Bone marrow (tissue), 2 donors: ENCODE data around the gene GPR146.

Experiments used
- DNase-seq, 2 donors: peaks; one replicate each; lab custom pipeline; 2025; lab: John Stamatoyannopoulos, UW

GPR146 gene

DNA sequence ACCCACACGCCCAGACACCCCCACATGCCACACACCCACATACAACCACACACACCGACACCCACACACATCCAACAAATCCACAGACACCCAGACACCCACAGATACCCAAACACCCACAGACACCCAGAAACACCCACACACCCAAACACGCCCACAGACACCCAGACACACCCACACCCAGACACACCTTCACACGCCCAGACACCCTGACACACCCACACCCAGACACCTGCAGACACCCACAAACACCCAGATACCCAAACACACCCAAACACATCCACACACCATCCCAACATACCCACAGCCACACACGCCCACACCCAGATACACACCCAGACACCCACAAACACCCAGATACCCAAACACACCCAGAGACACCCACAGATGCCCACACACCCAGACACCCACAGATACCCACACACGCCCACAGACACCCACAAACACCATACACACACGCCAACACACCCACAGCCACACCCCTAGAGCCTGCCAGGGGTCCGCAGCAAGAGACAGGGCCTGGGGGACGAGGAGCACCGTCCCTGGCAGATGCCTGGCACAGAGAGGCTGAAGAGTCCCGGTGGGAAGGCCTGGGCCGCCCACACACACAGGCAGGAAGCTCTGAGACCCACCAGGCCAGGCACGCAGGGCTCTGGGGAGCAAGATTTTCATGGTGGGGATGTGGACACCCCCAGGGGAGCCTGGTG, 32.9 kb upstream of the GPR146 start:
- DNase-seq, result no peak

DNA sequence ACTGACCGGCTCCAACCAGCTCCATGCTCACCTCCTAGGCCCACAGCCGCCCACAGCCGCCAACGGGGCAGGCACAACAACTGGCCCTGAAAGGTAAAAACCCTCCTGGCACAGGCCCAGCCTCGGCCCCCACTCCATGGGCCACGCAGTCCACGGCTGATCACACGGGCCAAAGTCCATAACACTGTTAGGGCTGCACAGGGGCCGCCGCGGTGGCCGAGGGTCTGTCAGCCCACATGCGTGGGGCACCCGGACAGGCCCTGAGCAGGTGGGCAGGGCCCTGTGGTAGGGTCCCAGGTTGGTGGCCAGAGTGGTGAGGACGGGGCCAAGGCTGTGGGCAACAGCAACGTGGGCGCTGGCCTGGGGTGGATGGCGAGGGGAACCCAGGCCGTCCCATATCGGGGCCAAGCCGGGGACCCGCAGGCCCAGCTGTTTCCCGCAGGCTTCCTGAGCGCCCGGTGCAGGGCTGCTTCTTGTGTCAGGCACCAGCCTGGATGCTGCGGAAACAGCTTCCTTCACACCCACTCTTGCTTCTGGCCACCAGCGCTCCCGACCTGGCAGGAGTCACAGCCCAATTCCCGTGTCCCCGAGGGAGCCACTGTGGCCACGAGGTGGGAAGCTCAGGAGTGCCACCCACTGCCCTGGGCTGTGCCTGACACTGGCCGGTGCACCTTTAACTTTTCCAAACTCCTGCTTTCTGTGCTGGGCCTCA, 32.2 kb upstream of the GPR146 start:
- peak in 1 of 2 donors; percentile 22 for DNase-seq

DNA sequence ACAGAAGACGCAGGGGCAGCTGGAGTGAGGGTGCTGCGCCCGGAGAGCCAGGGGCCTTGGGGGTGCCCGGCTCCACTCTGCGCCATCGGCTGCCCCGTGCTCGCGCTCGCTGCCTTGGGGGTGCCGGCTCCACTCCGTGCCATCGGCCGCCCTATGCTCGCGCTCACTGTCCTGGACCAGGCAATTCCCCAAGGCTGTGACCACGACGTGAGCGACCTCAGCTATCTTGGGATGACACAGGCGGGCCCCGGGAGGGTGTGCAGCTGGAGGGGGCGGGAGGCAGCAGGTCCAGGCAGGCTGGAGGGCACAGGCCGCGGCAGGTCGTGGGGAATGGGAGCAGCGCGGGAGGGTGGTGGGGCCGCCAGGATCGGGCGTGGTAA, 31.6 kb upstream of the GPR146 start:
- no peak for DNase-seq

DNA sequence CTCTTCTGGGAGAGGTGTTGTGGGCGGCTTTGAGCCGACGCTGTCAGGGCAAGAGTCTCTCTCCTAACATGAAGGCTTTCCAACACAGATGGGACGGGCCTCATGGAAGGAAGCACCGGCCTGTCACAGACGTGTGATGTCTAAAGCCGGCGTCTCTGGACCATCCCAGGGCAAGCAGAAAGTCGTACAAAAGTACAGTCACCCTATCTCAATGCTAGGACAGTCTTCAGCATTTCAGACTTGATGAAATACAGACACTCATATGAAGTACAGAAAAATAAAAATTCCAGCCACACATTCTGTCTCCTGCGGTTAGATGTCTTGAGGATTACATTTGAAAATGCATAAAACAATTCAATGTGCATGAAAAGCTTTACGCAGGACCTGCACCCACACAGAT, 30.8 kb upstream of the GPR146 start:
- DNase-seq, result no peak

DNA sequence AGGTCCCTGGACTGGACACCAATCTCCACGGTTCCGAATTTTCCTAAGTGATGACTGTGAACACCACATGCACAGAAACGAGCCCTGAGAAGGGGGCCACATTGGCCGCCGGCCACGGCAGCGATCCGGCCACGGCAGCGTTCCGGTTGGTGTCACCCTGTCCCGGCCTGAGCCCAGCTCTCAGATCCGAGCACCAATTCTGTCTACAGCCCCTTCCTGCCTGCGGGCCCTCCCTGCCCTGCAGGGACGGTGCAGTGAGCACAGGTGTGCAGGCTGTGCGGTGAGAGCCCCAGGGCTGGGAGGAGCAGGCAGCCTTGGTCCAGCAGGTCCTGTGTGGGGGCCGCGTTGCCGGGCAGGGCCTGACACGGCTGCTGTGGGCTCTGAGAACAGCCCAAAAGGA, 29.7 kb upstream of the GPR146 start:
- DNase-seq, result no peak

DNA sequence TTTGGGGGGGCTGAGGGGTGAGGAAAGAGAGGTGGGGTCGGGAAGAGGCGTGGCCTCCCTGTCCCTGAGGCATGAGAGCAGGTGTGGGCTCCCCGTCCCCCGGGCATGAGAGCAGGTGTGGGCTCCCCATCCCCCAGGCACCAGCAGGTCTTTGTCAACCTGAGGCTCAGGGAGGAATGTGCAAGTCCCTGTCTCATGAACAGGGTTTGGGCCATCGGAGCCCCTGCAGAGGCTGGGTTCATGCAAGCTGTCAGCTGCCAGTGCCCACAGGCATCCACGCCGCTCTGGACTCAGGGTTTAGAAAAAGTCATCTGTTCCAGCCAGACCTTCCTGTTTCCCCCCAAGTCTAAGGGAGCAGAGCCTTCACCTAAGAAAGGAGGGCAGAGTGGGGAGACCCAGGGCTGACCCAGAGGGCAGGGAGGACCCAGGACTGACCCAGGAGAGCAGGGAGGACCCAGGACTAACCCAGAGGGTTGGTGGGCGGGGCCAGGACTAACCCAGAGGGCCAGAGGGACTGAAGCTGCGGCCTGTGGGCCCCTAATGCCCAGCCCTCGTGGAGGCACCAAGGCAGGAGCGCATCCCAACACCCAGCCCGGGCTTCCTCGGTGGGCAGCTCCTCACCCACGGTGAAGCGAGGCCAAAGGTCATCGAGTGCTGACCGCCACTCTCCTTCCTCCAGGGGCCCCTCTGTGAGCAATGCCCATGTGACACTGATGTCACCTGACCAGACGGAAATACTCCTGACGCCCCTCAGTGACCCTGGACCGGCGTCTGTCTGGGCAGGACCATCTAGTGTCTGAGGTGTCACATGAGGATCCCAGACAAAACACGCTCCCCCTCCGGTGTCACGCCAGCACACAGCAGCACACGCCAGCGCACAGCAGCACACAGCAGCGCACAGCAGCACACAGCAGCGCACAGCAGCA, 28.9 kb upstream of the GPR146 start:
- DNase-seq, result no peak

DNA sequence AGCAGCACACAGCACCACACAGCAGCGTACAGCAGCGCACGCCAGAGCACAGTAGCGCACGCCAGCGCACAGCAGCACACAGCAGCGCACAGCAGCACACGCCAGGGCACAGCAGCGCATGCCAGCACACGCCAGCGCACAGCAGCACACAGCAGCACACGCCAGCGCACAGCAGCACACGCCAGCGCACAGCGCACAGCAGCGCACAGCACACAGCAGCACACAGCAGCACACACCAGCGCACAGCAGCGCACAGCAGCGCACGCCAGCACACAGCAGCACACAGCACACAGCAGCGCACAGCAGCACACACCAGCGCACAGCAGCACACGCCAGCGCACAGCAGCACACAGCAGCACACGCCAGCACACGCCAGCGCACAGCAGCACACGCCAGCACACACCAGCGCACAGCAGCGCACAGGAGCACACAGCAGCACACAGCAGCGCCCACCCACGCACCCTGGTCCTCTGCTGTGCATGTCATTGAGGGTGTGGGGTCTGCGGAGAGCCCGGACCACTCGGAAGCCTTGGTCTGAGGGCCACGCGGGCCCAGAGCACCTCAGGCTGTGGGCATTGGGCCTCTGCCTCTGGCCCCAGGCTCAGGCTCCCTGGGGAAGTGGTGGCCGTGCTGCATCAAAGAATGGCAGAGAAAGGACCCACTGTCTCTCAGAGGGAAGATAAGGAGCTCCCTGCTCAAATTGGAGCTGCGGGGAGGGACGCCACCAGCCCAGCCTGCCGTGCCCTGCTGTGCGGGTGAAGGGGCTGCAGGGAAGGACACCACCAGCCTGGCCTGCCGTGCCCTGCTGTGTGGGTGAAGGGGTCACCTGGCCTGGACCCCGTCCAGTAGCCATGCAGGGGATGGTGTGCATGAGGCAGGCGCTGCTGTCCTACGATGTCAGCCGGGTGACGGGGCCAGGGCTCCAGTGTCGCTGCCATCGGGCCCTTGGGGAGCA, 27.5 kb upstream of the GPR146 start:
- no peak for DNase-seq

DNA sequence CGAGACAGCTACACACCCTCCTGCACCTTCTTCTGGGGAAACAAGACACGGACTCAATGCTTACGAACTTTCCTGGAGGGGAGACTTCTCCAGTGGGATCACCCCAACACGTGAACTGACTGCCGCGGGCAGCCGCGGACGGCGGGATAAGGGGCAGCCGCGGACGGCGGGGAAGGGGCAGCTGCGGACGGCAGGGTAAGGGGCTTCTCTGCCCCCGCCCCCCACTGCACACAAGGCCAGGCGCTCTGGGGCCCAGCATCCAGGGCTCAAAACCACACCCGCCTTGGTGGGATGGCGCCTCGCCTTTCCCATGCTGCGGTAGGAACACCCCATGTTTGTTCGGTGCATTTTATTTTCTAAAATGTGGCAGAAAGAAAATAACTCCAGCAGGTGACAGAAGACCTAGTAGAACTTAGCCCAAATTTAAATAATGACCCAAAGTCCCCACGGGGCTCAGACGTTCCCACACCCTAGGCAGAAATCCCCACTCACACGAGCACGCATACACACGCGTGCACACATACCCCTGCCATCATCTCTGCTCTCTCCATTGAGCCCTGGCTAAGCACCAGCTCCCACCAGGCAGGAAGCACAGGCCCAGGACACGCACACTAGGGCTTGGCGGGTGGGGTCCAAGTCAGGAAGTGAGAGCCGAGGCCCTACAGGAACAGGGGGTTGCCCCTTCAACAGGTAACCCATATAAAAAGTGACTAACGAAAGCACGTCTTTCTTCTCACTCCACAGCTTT, 26.6 kb upstream of the GPR146 start:
- DNase-seq, result no peak

DNA sequence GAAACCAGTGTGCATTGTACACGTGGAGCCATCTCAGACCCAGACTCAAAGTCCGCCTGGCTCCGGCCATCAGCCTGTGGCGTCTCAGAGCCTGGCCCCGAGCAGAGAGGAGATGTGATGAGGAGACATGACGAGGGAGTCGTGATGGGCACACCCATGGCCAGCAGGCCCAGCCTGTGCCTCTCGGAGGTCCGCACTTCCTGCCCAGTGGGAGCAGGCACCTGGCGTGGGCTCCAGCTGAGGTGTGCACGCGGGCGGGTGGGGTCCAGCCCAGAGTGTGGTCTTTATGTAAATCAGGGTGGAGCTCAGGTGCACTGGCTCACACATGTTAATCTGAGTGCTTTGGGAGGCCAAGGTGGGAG, 26.0 kb upstream of the GPR146 start:
- no peak for DNase-seq

DNA sequence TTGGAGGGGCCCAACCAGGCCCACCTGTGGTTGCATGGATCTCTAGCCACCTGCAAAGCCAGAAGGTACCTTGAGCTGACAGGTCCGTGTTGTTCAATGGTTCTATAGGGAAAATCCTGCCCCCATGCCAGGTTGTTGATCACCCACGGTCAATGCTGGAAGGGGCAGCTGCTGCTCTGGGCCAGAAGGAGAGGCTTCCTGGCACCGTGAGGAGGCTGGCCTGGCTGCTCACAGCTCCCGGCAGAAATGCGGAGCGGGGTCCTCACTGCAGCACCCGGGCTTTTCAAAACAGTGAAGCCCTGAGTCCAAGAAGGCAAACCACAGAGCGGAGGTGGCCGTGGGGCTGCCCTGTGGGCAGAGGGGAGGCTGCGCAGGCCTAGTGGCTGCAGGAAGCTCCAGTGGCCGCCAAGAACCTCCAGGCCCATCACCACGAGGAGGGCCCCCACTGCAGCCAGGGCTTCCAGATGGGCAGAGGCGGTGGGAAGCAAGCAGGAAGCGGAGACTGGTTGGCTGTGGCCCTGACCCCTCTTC, 25.0 kb upstream of the GPR146 start:
- no peak for DNase-seq

DNA sequence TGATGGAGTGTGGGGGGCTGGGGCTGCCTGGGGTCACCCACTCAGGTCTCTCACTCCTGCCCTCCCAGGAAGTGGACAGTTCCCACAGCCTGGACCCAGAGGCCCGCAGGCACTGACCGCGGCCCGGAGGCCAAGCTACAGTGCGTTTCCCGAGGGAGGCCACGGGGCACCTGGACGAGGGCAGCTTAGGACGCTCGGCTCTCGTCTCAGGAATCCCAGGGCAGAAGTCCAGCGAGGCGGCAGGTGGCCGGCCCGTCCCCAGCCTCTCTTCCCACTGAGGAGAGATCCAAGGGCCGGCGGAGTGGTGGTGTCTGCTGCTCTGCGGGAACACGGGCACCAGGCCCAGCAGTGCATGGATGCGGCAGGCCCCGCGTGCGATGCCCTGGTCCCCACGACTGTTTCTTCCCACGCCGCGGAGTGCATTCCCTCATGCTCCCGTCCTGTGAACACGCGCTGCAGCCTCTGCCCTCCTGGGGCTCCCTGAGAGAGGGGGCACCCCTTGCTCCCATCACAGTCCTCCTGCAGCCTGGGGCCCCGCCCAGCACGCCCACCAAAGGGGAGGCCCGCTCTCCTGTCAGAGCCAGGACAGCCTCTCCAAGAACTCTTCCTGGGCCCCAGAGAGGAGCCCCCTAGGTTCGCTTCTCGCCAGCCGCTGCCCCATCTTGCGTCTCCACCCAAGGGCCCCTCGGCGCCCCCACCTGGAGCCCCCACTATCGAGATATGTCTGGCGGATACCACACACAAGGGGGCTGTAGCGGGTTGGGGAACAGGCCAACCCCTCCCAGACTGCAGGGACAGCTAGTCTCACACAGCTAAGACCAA, 24.3 kb upstream of the GPR146 start:
- no peak for DNase-seq

DNA sequence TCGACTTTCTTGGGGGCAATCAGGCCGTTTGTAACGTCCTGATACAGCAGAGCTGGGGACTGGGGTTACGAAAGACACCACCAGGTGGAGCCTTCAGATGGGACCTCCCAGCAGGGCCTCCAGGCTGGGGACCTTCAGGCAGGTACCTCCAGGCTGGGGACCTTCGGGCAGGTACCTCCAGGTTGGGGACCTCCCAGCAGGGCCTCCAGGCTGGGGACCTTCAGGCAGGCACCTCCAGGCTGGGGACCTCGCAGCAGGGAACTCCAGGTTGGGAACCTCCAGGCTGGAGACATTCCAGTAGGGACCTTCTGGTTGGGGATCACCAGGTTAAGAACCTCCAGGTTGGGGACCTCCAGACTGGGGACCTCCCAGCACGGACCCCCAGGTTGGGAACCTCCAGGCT, 23.5 kb upstream of the GPR146 start:
- no peak for DNase-seq

DNA sequence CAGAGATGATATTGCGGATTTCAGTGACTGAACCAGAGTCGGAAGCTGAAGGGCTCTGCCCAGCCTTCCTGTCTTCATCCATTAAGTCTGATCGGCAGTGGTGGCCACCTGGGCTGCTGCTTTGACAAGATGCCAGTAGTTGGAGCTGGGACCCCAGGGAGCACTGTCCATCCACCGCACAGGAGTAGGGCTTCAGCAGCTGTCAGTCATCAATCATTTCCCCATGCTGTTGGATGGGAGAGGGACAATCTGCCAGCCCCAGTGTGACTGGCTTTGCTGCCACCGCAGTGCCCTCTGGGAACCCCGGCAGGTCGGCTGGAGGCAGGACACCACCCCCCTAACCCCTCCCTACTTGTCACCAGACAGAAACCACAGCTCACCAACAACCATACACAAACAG, 23.0 kb upstream of the GPR146 start:
- DNase-seq, result no peak

DNA sequence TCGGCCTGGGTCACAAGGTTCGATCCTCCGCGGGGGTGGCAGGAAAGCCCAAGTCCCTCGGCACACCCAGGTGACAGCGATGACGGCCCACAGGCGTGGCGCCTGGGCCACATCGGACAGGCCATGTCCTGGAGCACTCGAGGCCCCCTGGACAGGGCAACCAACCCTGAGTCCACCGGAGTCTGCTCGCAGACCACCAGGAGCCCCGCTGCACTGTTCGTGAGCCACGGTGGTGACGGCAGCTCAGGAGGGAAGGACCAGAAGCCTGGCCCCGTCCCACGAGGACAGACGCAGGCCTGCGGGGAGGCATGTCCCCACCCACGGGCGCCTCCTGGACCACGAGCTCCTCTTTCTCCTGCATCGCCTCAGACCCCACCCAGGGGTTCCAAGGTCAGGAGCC, 22.4 kb upstream of the GPR146 start:
- DNase-seq, result no peak

DNA sequence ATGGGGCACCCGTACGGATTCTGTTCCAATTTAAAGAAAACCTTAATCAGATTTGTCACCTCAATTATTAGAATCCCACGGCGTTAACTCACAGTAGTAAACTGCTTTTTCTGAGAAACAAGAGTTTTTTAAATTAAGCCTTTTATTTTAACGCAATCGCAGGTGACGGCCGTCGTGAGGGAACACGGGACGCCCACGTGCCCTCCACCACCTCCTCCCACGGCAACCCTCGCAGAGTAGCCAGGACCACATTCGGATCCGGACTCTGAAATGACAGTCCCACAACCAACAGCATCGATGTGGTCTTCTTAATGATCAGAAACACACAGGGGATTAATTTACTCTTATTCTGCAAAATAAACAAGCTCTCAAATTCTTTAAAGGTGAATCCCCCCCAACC, 22.0 kb upstream of the GPR146 start:
- DNase-seq, result no peak

DNA sequence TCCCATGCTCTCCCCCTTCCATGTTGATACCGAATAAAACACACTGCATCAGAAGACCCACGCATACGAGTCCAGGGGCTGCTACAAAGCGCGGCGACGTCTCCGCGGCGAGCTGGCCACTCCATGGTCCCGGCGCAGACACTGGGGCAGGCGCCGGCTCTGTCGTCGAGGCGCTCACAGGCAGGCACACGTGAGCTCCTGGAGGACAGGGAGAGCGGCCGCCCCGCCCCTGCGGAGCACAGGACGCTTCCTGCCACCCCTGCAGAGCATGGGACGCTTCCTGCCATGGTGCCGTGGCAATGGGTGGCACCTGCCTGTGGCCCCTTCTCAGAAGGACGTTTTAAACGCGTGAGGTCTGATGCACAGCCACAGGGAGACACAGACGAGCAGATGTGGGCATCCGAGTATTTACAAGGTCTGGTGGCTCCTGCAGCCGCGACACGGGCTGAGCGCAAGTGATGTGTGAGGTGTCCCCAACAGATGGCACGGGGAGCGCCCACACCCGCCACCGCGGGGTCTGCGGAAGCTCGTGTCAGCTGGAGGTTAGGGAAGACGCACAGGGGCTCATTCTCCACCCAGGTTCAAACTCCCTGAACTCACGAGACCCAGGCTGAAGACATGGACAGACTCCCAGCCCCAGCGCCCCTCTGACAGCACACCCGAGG, 21.4 kb upstream of the GPR146 start:
- no peak for DNase-seq

DNA sequence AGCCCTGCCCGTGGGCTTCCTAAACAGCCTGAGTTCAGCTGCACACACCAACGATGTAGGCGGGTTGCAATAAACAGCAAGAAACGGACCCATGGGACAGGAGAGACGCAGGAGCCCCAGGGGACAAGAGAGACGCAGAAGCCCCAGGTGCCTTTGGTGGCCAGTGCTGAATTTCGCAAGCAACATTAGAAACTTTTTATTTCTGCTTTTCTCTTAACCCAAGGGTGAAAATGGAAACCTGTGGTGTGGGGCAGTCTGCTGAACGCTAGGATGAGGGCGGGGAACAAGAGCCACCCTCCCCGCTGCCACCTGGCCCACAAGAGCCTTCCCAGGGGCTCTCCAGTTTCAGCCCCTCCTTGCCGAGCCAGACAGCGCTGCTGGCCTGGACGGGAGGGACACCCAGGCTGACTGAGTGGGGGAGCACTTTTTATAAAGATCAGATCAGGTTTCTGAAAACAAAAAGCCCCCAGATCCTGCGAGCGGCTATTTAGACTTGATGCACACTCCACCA, 20.0 kb upstream of the GPR146 start:
- DNase-seq, result no peak

DNA sequence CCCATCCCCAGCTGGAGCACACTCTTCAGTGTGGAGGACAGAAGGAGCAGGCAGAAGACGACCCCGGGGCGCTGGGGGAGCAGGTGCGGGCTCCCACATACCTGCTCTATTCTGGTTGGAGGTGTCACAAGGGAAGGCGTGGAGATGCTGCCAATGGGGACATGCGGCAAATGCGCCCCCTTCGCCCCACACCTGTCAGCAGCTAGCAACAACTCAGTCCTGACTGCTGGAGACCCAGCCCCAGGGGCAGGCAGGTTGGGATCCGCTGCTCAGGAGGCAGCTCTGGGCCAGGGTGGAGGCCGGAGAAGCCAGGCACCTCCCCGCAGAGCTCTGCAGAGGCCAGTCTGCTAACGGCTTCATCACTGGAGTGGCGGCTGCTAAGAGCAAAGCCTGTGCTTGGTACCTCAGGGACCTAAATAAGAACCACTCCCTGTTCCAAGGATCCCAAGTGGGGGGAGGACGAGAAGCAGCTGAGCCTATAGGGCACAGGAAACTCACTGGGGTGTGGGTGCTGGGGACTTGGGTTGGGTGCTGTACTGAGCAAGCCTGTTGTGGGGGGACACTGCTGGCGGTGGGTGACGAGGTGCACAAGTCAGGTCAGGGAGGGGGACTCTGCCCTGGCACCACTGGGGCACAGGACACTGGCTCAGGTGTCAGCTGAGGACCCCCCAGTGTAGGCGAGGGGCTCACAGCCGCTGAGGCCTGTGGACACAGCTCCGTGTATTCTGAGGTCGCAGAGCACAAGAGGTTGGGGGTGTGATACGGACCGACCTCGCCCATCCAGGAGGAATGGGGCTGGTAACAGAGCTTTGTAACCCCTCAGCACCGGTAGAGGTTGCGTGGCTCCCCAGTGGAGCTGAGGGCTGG, 19.2 kb upstream of the GPR146 start:
- DNase-seq, result no peak
